Activated naive CD8-positive, alpha-beta T cell treated with anti-CD3 and anti-CD28 coated beads for 36 hours (primary cell): ENCODE measurements around the gene NID1. TPM values are rescaled to one million over a fixed set of nuclear protein-coding genes. Genes with fewer than 3 reads are reported as not detected.
"Not testable (repeated sequence)": the region's sequence is repeated elsewhere in the genome, so short reads cannot be mapped to it uniquely, and the experiment has no call there.

Experiments
- DNase-seq: peaks from one replicate; pipeline ENCODE4 v3.0.0; 2021
- H3K27ac Mint-ChIP-seq: one replicate; pipeline ENCODE4 v1.8.0; 2022; ENCODE audit warnings: mild to moderate bottlenecking, moderate library complexity, mixed read lengths
- H3K27me3 Mint-ChIP-seq: one replicate; pipeline ENCODE4 v1.8.0; 2022; ENCODE audit warnings: mild to moderate bottlenecking, mixed read lengths
- H3K36me3 Mint-ChIP-seq: one replicate; pipeline ENCODE4 v1.8.0; 2021; ENCODE audit warnings: mild to moderate bottlenecking, mixed read lengths
- H3K4me1 Mint-ChIP-seq: one replicate; pipeline ENCODE4 v1.8.0; 2021; ENCODE audit warnings: mixed read lengths
- H3K4me3 Mint-ChIP-seq: one replicate; pipeline ENCODE4 v1.8.0; 2022; ENCODE audit warnings: mild to moderate bottlenecking, moderate library complexity, mixed read lengths
- H3K9me3 Mint-ChIP-seq: one replicate; pipeline ENCODE4 v1.8.0; 2022; ENCODE audit warnings: mixed read lengths
- total RNA-seq, 2 experiments: library from RNA; stranded (reverse); gene quantifications; one replicate each; pipeline ENCODE4 v1.2.3, GENCODE V29; 2021

Gene NID1
- total RNA-seq, 2 experiments from 2014 or later: 0.08 to 0.10 TPM

DNA sequence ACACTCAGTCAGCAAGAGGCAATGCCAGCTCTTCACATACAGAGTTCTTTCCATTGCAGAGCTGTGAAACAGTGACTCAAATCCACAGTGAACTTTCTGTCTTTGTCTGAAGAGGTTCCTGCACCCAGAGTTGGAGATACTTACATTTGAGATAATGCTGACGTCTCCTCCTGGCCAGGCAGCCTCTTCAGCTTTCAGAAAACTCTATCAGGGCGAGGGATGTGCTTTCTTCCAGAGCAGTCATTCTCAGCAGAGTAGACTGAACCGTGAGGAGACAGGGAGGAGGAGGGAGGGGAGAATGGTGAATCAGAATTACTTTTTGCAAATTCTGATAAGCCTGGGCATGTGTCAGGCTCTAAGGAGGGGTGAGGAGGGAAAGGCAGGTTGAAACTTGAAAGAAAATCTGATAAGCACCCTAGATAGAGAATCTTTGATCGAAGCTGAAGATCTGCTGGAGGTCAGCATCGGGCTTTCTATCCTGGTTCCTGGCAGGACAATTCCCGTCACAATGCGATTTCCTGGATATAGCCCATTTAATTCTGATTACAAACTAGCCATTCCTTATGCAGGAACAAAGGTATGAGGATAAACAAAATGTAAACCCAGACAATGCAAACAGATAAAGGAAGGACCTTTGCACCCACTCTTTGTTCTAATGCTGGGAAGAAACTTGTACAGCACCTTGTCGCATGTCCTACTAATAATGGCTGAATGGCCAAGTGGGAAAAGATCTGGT, 18.9 kb upstream of the NID1 start:
- H3K27ac Mint-ChIP-seq: no peak overlapping the region
- H3K27me3 Mint-ChIP-seq: no peaks in the 10 kb centered on the region
- H3K36me3 Mint-ChIP-seq: no peaks in the 10 kb centered on the region
- no peak overlapping the region for H3K4me3 Mint-ChIP-seq
- H3K4me1 Mint-ChIP-seq: no peaks in the 10 kb centered on the region
- no peak for DNase-seq
- H3K9me3 Mint-ChIP-seq: peaks cover 1% of the 10 kb centered on the region

DNA sequence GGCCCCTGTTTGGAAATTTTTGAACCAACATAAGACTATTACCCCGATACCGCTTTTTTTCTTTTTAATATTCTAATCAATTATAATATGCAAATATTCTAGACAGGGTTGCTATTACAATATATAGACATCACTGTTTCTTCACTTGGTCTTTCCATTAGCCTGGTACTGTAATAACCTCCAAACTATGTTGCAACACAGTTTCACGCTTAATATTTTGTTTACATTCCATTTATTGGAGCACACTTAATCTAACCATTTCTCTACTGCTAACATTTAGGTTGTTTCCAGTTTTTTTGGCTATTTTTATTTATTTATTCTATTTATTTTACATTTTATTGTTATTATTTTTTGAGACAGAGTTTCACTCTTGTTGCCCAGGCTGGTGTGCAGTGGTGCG, 17.6 kb upstream of the NID1 start:
- no peak overlapping the region for H3K27ac Mint-ChIP-seq
- H3K4me1 Mint-ChIP-seq: no peaks in the 10 kb centered on the region
- no peaks in the 10 kb centered on the region for H3K27me3 Mint-ChIP-seq
- no peaks in the 10 kb centered on the region for H3K36me3 Mint-ChIP-seq
- peaks cover 4% of the 10 kb centered on the region for H3K9me3 Mint-ChIP-seq
- DNase-seq: no peak
- no peak overlapping the region for H3K4me3 Mint-ChIP-seq

DNA sequence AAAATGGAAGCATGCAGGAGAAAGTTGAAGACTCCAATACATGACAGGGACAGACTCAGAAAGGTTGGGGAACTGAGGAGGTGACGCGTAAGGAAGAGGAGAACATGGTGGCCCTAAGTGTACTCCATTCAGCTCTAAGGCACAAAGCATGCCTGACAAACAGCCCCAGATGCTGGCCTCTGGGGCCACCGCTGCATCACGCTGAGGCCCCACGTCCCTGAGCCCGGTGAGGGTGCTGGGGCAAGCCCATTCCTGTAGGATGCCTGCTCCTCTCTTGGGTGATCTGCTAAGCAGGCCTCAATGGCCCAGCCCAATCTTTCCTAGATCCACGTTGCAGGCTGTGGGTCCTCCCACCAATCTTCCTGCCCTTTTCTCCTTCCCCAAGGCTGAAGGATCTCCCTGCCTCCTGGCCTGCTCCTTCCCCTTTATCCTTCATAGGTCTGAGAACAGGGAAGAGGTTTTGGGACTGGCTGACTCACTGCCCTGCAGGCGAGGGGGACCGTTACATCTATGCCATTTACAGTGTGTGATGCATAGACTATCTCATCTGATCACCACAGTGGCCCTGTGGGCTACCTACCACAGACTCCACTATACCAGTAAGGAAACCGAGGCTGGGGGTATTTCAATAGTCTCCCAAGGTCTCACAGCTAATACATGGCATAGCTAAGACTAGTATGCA, 16.8 kb upstream of the NID1 start:
- no peak overlapping the region for H3K27ac Mint-ChIP-seq
- no peaks in the 10 kb centered on the region for H3K27me3 Mint-ChIP-seq
- H3K4me1 Mint-ChIP-seq: no peaks in the 10 kb centered on the region
- DNase-seq: no peak
- H3K9me3 Mint-ChIP-seq: peaks cover 4% of the 10 kb centered on the region
- H3K4me3 Mint-ChIP-seq: no peak overlapping the region
- no peaks in the 10 kb centered on the region for H3K36me3 Mint-ChIP-seq

DNA sequence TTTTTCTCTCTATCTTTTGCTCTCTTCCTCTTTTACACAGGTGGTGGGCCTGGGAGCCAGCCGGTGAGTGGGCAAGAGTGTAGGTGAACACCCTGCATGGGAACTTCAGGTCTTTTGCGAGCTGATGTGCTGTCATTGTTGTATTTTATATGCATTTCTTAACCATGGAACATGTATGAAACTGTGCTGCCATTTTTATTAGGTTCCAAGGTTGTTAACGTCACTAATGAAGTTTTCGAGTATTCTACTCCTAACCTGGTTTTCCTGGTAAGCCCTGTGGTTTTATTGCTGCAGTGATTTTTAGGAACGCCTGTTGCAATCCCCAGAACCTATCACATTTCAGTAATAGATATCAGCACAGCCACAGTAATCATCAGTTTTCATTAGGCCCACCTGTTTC, 14.8 kb upstream of the NID1 start:
- no peak for DNase-seq
- Mint-ChIP-seq H3K9me3 (peaks cover 4% of the 10 kb centered on the region), H3K27me3 (no peaks in the 10 kb centered on the region), H3K4me3 (no peak overlapping the region), H3K4me1 (no peaks in the 10 kb centered on the region), H3K36me3 (no peaks in the 10 kb centered on the region), H3K27ac (no peak overlapping the region)

DNA sequence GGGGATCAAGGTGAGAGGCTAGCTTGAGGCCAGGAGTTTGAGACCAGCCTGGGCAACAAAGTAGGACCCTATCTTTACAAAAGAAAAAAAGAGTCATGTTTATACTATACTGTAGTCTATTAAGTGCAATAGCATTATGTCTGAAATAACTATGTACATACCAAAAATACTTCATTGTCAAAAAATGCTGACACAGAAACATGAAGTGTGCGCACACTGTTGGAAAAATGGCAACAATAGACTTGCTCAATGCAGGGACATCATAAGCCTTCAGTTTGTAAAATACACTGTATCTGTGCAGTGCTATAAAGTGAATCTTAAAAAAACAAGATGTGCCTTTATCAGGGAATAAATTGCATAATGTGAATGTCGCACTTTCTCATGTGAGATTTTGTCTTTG, 14.1 kb upstream of the NID1 start:
- Mint-ChIP-seq H3K4me3 (no peak overlapping the region), H3K27me3 (no peaks in the 10 kb centered on the region), H3K4me1 (no peaks in the 10 kb centered on the region), H3K9me3 (peaks cover 4% of the 10 kb centered on the region), H3K36me3 (no peaks in the 10 kb centered on the region), H3K27ac (no peak overlapping the region)
- no peak for DNase-seq

DNA sequence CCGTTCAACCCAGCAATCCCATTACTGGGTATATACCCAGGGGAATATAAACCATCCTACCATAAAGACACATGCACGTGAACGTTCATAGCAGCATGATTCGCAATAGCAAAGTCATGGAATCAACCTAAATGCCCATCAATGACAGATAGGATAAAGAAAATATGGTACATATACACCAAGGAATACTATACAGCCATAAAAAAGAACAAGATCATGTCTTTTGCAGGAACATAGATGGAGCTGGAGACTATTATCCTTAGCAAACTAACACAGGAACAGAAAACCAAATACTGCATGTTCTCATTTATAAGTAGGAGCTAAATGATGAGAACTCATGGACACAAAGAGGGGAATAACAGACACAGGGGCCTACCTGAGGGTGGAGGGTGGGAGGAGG, 13.2 kb upstream of the NID1 start:
- H3K4me3 Mint-ChIP-seq, H3K27ac Mint-ChIP-seq, H3K27me3 Mint-ChIP-seq, H3K36me3 Mint-ChIP-seq, H3K9me3 Mint-ChIP-seq, DNase-seq, H3K4me1 Mint-ChIP-seq: not testable (repeated sequence)

DNA sequence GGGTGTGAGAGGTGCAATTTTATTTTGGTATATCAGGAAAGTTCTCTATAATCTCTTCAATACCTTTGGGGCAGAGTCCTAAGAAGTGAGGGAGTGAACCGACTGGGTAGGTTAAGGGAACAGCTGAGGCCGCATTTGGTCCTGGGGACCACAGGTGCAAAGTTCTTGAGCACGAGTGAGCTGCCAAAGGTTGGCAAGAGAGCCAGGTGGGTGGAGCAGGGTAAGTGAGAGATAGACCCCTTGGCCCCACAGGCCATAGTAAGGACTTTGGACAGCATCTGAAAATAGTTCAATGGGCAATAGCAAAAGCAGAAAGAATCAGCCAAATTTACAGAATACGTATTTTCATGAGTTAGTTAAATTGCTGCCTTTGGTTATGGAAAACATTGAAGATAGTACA, 11.0 kb upstream of the NID1 start:
- no peak overlapping the region for H3K4me3 Mint-ChIP-seq
- no peak overlapping the region for H3K27ac Mint-ChIP-seq
- H3K27me3 Mint-ChIP-seq: peaks cover 6% of the 10 kb centered on the region

DNA sequence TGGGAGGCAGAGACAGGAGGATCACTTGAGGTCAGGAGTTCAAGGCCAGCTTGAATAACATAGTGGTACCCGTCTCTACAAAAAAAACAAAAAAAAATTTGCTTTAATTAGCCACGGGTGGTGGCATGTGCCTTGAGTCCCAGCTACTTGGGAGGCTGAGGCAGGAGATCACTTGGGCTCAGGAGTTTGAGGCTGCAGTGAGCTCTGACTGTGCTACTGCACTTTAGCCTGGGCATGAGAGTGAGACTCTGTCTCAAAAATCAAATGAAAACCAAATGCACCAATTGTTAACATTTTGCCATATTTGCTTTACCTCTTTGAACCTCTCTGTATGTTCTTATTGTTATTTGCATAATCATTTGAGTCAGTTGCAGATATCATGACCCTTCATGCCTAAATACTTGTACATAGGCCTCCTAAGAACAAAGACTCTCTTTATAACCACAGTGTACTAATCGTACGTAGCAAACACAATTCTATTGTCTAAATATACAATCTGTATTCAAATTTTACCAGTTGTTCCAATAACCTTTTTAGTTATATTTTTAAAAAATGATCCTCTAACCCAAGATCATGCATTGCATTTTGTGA, 8.5 kb upstream of the NID1 start:
- Mint-ChIP-seq H3K4me3 (no peak overlapping the region), H3K4me1 (no peaks in the 10 kb centered on the region), H3K36me3 (no peaks in the 10 kb centered on the region), H3K27me3 (peaks cover 6% of the 10 kb centered on the region), H3K27ac (no peak overlapping the region), H3K9me3 (peaks cover 7% of the 10 kb centered on the region)
- DNase-seq: no peak

More for the DNA sequence above, 11.0 kb upstream of the NID1 start:
- Mint-ChIP-seq H3K36me3 (no peaks in the 10 kb centered on the region), H3K9me3 (peaks cover 5% of the 10 kb centered on the region), H3K4me1 (no peaks in the 10 kb centered on the region)
- no peak for DNase-seq

DNA sequence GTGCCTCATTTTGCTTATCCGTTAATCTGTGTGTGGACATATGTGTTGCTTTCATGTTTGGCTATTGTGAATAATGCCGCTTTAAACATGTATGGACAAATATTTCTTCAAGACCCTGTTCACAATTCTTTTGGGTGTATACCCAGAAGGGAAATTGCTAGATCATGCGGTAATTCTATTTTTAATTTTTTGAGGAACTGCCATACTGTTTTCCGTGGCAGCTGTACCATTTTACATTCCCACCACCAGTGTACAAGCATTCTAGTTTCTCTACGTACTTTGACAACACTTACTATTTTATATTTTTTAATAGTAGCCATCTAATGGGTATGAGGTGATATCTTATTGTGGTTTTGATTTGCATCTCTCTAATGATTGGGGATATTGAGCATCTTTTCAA, 7.1 kb upstream of the NID1 start:
- Mint-ChIP-seq H3K36me3 (no peaks in the 10 kb centered on the region), H3K4me1 (peaks cover 4% of the 10 kb centered on the region)

DNA sequence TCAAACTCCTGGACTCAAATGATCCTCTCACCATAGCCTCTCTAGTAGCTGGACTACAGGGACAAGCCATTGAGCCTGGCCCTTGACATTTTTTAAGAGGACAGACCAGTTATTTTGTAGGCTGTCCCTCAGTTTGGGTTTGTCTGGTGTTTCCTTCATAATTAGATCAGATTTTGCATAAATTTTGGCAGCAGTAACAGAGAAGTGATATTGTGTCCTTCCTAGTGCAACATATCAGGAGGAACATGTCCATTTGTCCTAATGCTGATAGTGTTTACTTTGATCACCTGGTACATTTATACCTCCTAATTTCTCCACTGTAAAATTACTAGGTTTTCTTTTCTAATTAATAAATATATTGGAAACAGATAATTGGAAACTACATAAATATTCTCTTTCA, 5.9 kb upstream of the NID1 start:
- no peak overlapping the region for H3K4me3 Mint-ChIP-seq
- DNase-seq: no peak
- no peak overlapping the region for H3K27ac Mint-ChIP-seq
- peaks cover 17% of the 10 kb centered on the region for H3K4me1 Mint-ChIP-seq
- peaks cover 13% of the 10 kb centered on the region for H3K27me3 Mint-ChIP-seq
- peaks cover 3% of the 10 kb centered on the region for H3K9me3 Mint-ChIP-seq
- H3K36me3 Mint-ChIP-seq: no peaks in the 10 kb centered on the region

More for the DNA sequence above, 7.1 kb upstream of the NID1 start:
- H3K9me3 Mint-ChIP-seq: peaks cover 3% of the 10 kb centered on the region
- H3K27me3 Mint-ChIP-seq: peaks cover 6% of the 10 kb centered on the region
- no peak overlapping the region for H3K27ac Mint-ChIP-seq
- DNase-seq: no peak
- no peak overlapping the region for H3K4me3 Mint-ChIP-seq

DNA sequence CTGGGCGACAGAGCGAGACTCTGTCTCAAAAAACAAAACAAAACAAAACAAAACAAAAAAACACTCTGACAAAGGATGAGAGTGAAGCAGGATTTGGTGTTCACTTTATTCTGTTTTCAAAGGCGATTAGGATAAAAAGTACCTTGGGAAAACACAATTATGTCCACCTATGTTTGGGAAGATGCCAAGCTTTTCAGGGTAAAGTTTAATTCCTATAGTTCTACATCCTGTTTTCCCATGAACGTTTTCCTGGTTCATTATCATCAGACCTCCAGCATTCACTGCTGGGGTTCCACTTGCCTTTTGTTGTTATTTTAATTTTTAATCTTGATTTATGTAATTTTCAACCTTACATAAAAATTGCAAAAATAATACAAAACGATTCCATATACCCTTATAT, 4.9 kb upstream of the NID1 start:
- Mint-ChIP-seq H3K4me3 (no peak overlapping the region), H3K27me3 (peaks cover 20% of the 10 kb centered on the region), H3K9me3 (peaks cover 3% of the 10 kb centered on the region), H3K36me3 (no peaks in the 10 kb centered on the region), H3K27ac (no peak overlapping the region), H3K4me1 (peaks cover 20% of the 10 kb centered on the region)
- DNase-seq: no peak

DNA sequence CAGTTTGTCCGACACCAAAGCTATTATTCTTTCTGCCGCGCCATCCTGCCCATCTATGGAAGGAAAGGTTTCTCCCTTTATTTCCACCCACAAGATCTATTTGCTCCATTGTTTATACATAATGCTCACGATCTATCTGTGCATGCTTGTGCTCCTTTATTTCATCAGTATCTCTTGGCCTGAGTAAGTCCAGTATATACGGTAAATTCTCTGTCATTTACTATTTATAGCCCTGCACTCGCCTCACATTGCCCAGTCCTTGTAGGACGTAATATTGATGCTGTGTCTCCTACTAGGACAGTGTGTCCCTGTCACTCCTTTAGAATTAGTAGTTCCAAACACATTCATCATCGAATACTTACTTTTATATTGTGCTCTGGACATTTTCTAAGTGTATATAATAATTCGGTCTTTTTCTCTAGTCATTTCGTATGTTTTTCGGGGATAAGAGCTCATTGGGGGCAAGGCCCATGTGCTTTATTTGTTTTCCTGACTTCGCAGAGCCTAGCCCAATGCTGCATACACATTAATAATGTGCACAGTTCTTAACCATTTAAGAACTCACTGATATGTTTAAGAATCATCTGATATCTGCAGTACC, 3.1 kb upstream of the NID1 start:
- Mint-ChIP-seq H3K27ac (no peak overlapping the region), H3K4me3 (no peak overlapping the region), H3K9me3 (peaks cover 3% of the 10 kb centered on the region), H3K27me3 (peaks cover 34% of the 10 kb centered on the region), H3K4me1 (peaks cover 21% of the 10 kb centered on the region), H3K36me3 (no peaks in the 10 kb centered on the region)
- no peak for DNase-seq

DNA sequence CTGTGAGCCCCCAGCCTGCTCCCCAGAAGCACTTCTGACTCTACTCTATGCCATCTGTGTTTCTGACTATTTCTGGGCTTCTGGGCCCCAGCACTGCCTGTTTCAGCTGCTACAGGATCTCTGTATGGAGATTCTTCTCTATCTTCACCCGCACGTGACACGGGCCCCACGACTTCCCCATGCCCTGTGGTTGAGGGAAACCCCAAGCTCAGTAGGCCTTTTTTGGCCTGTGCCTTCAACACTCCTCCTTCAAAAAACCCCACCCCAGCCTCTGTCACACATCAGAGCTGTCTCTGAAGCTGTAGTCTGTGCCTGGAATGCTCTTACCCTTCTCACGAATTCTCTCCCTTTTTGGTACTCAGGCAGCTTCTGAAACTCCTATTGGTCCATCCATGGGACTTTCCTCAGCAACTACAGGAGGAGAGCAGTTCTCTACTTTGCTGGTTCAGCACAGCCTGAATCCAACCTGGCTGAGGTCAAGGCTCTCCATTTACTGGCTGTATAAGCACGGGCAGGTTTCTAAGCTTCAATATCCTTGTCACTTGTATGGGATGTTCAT, 2.0 kb upstream of the NID1 start:
- Mint-ChIP-seq H3K36me3 (no peaks in the 10 kb centered on the region), H3K27me3 (peaks cover 43% of the 10 kb centered on the region), H3K4me3 (no peak overlapping the region), H3K27ac (peak overlapping the region; percentile 59), H3K9me3 (peaks cover 3% of the 10 kb centered on the region), H3K4me1 (peaks cover 21% of the 10 kb centered on the region)
- DNase-seq: peak; percentile 72

DNA sequence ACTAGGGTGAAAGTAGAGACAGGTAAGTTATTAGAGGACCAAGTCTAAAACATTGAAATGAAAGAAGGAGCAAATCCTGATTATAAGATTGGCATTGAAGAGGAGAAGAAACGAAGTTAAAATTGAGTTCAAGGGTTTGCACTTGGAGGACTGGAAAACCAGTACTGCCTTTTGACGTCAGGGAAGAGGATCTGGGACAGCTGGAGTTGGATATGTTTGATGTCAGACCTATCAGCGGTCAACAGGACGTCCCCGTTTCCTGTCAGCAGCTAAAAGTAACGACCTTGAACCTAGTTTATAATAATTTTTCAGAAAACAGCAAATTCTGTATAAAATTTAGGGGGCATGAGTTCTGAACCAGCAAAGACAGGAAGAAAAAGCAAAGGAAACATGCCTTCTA, 1.2 kb upstream of the NID1 start:
- DNase-seq: no peak
- Mint-ChIP-seq H3K9me3 (peaks cover 2% of the 10 kb centered on the region), H3K36me3 (no peaks in the 10 kb centered on the region), H3K4me1 (peaks cover 21% of the 10 kb centered on the region), H3K27ac (no peak overlapping the region), H3K4me3 (peak overlapping the region; percentile 33), H3K27me3 (peaks cover 46% of the 10 kb centered on the region)

DNA sequence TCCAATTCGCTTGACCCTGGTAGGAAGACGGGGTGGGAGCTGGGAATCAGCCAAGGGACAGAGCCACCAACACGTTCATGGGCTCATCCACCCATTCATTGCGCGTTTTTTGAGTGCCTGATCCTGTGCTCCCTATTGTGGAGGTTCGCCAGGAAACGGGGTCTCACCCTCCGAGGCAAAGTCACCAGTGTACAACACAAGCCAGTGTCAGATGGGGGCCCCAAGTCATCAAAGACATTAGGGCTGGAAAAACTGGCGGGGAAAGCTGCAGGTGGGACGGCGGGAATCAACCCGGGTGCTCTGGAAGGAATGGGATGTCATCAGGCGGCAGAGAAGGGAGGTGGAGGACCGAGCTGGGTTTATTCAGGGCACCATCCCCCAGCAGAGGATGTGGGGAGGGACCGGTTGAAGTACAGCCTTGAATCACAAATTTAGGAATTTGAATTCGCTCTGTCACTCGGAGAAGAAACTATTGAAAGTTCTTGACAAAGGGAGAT, 667 bp upstream of the NID1 start:
- H3K27me3 Mint-ChIP-seq: peaks cover 50% of the 10 kb centered on the region
- H3K4me1 Mint-ChIP-seq: peaks cover 21% of the 10 kb centered on the region
- no peaks in the 10 kb centered on the region for H3K9me3 Mint-ChIP-seq
- H3K4me3 Mint-ChIP-seq: peak overlapping the region; percentile 33
- DNase-seq: no peak
- no peaks in the 10 kb centered on the region for H3K36me3 Mint-ChIP-seq
- no peak overlapping the region for H3K27ac Mint-ChIP-seq
